HepG2 (cell line): ENCODE measurements around the gene SELENOS. TPM values are rescaled to one million over a fixed set of nuclear protein-coding genes. Genes with fewer than 3 reads are reported as not detected.

ENCODE experiments used
- ATF1 ChIP-seq: IDR thresholded peaks from 2 replicates; pipeline ENCODE4 v1.6.1; 2016; ENCODE audit warnings: mild to moderate bottlenecking, control low read depth
- CBX5 ChIP-seq: sonication (generic); formaldehyde crosslinking; IDR thresholded peaks from 2 replicates; pipeline ENCODE4 v1.4.0; 2020; ENCODE audit warnings: missing genetic modification reagents, borderline replicate concordance
- DNMT1 ChIP-seq: sonication (generic); formaldehyde crosslinking; IDR thresholded peaks from 2 replicates; pipeline ENCODE4 v1.5.1; 2020; ENCODE audit warnings: mild to moderate bottlenecking, missing genetic modification reagents
- FOSL2 ChIP-seq: sonication (generic); formaldehyde crosslinking; IDR thresholded peaks from 2 replicates; pipeline ENCODE4 v1.4.0; 2020; ENCODE audit warnings: missing genetic modification reagents
- GATAD1 ChIP-seq: IDR thresholded peaks from 2 replicates; pipeline ENCODE4 v1.6.1; 2016; ENCODE audit warnings: missing genetic modification reagents, missing compliant biosample characterization
- GZF1 ChIP-seq: sonication (generic); formaldehyde crosslinking; IDR thresholded peaks from 2 replicates; pipeline ENCODE4 v1.5.1; 2020; ENCODE audit warnings: mild to moderate bottlenecking, missing genetic modification reagents
- HIC2 ChIP-seq: sonication (generic); formaldehyde crosslinking; IDR thresholded peaks from 2 replicates; pipeline ENCODE4 v1.9.0; 2022; ENCODE audit warnings: low read depth, missing genetic modification reagents
- HNF4G ChIP-seq, 2 experiments: sonication (generic) in 1 of 2; formaldehyde crosslinking in 1 of 2; IDR thresholded peaks; 2 replicates each; pipeline versions ENCODE4 v1.4.0 to v1.6.1; 2011 to 2020; ENCODE audit warnings: borderline replicate concordance in 2 of 2, low read depth in 2 of 2, mild to moderate bottlenecking in 2 of 2, low read length in 1 of 2, missing genetic modification reagents in 1 of 2, moderate library complexity in 1 of 2
- MBD4 ChIP-seq: IDR thresholded peaks from 2 replicates; pipeline ENCODE4 v1.6.1; 2012; ENCODE audit warnings: low read length, inconsistent platforms, borderline replicate concordance
- MIXL1 ChIP-seq: IDR thresholded peaks from 2 replicates; pipeline ENCODE4 v1.6.1; 2016
- RCOR2 ChIP-seq: IDR thresholded peaks from 2 replicates; pipeline ENCODE4 v1.6.1; 2016; ENCODE audit warnings: missing biosample characterization, missing genetic modification reagents
- SOX13 ChIP-seq, 3 experiments: fragments of 450-650 bp in 1 of 3; sonication (generic) in 1 of 3; formaldehyde crosslinking in 1 of 3; IDR thresholded peaks in 2 of 3; conservative IDR thresholded peaks in 1 of 3; 2 replicates each; pipeline versions ENCODE4 v1.5.0 to v1.6.1; 2016 to 2020; ENCODE audit warnings: antibody characterized with exemption in 1 of 3, mild to moderate bottlenecking in 1 of 3, missing compliant biosample characterization in 1 of 3, missing genetic modification reagents in 1 of 3, moderate library complexity in 1 of 3
- U2AF2 ChIP-seq: fragments of 200-400 bp; formaldehyde crosslinking; IDR thresholded peaks from 2 replicates; pipeline ENCODE4 v1.6.1; 2017; ENCODE audit warnings: low read depth, mild to moderate bottlenecking, low read length
- ZBTB7A ChIP-seq: sonication (generic); formaldehyde crosslinking; IDR thresholded peaks from 2 replicates; pipeline ENCODE4 v1.8.0; 2022; ENCODE audit warnings: mild to moderate bottlenecking, missing genetic modification reagents
- ZFP36L2 ChIP-seq: sonication (generic); formaldehyde crosslinking; IDR thresholded peaks from 2 replicates; pipeline ENCODE4 v1.4.0; 2020; ENCODE audit warnings: missing genetic modification reagents
- ZNF318 ChIP-seq: sonication (generic); formaldehyde crosslinking; IDR thresholded peaks from 2 replicates; pipeline ENCODE4 v1.4.0; 2020; ENCODE audit warnings: mild to moderate bottlenecking, missing genetic modification reagents
- polyA plus RNA-seq, 8 experiments: library from polyadenylated mRNA; depleted of rRNA in 3 of 8; stranded (reverse) in 7 of 8; unstranded in 1 of 8; fragments of >200 nt; fragmentation: Illumina TruSeq in 4 of 8; extraction: Trizol in 4 of 8; gene quantifications; 2 replicates each; pipeline versions ENCODE4 v1.2.1 to v1.2.3, GENCODE V29; 2011 to 2016; ENCODE audit warnings: low read depth in 4 of 8, missing spikeins in 1 of 8, mixed read lengths in 1 of 8; ENCODE audit not compliant: insufficient read depth in 1 of 8
- total RNA-seq, 5 experiments: library from RNA; depleted of rRNA; stranded (reverse); fragments of >200 nt; fragmentation: Illumina TruSeq; extraction: Trizol; gene quantifications; 2 replicates each; pipeline ENCODE4 v1.2.3, GENCODE V29; 2016; ENCODE audit warnings: low read depth in 1 of 5

Gene SELENOS
- total and polyA plus RNA-seq, 2 of the 13 experiments (the other 11 are each of a cell fraction or from before 2014, with no cell fraction given): 63.0 to 66.1 TPM

- 0 out of 2 replicates have a peak, but pooled peaks have one; percentile 28 for TF ChIP-seq ZNF318
- TF ChIP-seq CBX5: no peak; the same call in 1 of the 2 replicates
- no peak for TF ChIP-seq ZBTB7A (CRISPR knock-in tag)
- TF ChIP-seq DNMT1 (CRISPR knock-in tag): peak; percentile 58; the same call in 1 of the 2 replicates
- TF ChIP-seq ATF1 (CRISPR knock-in tag): no peak
- TF ChIP-seq HNF4G (IDR thresholded peaks at IDR 0.05; ENCODE audit: borderline replicate concordance, low read depth, low read length): no peak
- no peak for TF ChIP-seq HNF4G (CRISPR knock-in tag; IDR thresholded peaks at IDR 0.05; ENCODE audit: borderline replicate concordance, low read depth)
- TF ChIP-seq RCOR2: no peak
- no peak for TF ChIP-seq MIXL1
- TF ChIP-seq MBD4: no peak
- TF ChIP-seq FOSL2 (CRISPR knock-in tag): no peak
- no peak for TF ChIP-seq SOX13 (IDR thresholded peaks at IDR 0.05)
- no peak for TF ChIP-seq SOX13 (CRISPR knock-in tag; conservative IDR thresholded peaks at IDR 0.05 in 1 of 2, IDR thresholded peaks at IDR 0.05 in 1 of 2)
- no peak for TF ChIP-seq ZFP36L2
- no peak for TF ChIP-seq GZF1 (CRISPR knock-in tag)
- TF ChIP-seq HIC2: no peak
- peak; percentile 77 for TF ChIP-seq GATAD1 (CRISPR knock-in tag)
- no peak for TF ChIP-seq U2AF2
These were observed at the start of gene SELENOS (continued) for GRCh38 chr15:101277038-101277822.
